ENCODE measurements around the gene MACIR. TPM values are rescaled to one million over a fixed set of nuclear protein-coding genes. Genes with fewer than 3 reads are reported as not detected.

MACIR gene
- total and polyA plus RNA-seq, 10 of the 15 experiments (the other 5 are each of a cell fraction or from before 2014, with no cell fraction given) = 2.1 to 16.1 (median 10.8) TPM

DNA sequence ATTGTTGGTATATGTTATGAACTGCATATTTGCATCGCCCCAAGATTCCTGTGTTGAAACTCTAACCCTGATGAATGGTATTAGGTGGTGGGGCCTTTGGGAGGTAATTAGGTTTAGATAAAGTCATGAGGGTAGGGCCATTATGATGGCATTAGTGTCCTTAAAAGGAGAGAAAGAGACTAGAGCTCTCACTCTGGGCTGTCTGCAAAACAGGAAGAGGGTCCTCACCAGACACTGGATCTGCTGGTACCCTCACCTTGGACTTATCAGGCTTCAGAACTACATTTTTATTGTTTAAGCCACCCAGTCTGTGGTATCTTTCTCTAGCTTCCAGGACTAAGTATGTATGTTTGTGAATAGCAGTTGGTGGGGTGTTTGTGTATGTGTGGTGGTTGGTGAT lies 68.9 kb downstream of the MACIR start:
- BruUV-seq (replicated peaks) = no TSS peak
- no peaks in the 10 kb centered on the region for H3K36me3 ChIP-seq (ENCODE audit: control insufficient read depth in 2 of 2, insufficient read depth in 2 of 2, low read length in 1 of 2)
- no peak overlapping the region for H3K4me2 ChIP-seq (ENCODE audit: control insufficient read depth, insufficient read depth)
- no peak for DNase-seq (ENCODE audit: low read depth, low spot score)
- H3K79me2 ChIP-seq (ENCODE audit: control insufficient read depth, insufficient read depth, low read length) = no peaks in the 10 kb centered on the region
- H3K4me3 ChIP-seq = no peak overlapping the region
- no peak overlapping the region for H3K9ac ChIP-seq (ENCODE audit: control insufficient read depth, insufficient read depth, low read length)
- no peaks in the 10 kb centered on the region for H4K20me1 ChIP-seq (ENCODE audit: control insufficient read depth, insufficient read depth)
- H3K27me3 ChIP-seq (replicated peaks in 1 of 2; ENCODE audit: control insufficient read depth in 2 of 2, insufficient read depth in 2 of 2, low read length in 1 of 2) = no peaks in the 10 kb centered on the region; a peak in 1 of 4 replicates
- RAD21 ChIA-PET (ENCODE audit: unreplicated experiment) = no interaction called here
- H2AFZ ChIP-seq (ENCODE audit: control insufficient read depth, low read depth, low read length) = no peak overlapping the region
- SMC1A ChIA-PET (ENCODE audit: uncharacterized antibody, unreplicated experiment) = no interaction called here
- in situ Hi-C loops (cut with MboI) = no loop called here
- CTCF ChIA-PET = no interaction called here
- no peak overlapping the region for H3K27ac ChIP-seq (ENCODE audit: control insufficient read depth, insufficient read depth)
- FAIRE-seq = no peak
- intact Hi-C loops (cut with micrococcal nuclease; ENCODE audit: unreplicated experiment) = no loop called here
- H3K4me1 ChIP-seq (ENCODE audit: control insufficient read depth, insufficient read depth, low read length) = no peaks in the 10 kb centered on the region
- no peak for ATAC-seq
- WGBS (ENCODE audit: insufficient coverage, insufficient replicate concordance, low lambda C conversion rate, missing lambda C conversion rate) = 33% methylated on average over 1 of the region's 1 CpG
- POLR2A ChIA-PET = no interaction called here
- H3K9me3 ChIP-seq (replicated peaks; ENCODE audit: control insufficient read depth, insufficient read depth, low read length) = no peaks in the 10 kb centered on the region
- TF ChIP-seq, protein P1, sequence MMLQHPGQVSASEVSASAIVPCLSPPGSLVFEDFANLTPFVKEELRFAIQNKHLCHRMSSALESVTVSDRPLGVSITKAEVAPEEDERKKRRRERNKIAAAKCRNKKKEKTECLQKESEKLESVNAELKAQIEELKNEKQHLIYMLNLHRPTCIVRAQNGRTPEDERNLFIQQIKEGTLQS (IDR thresholded peaks at IDR 0.05; ENCODE audit: borderline replicate concordance, extremely low read depth, low read depth, low read length) = no peak
- TF ChIP-seq GATAD2B (conservative IDR thresholded peaks at IDR 0.05; ENCODE audit: low read depth) (no peak), NR2F1 (conservative IDR thresholded peaks at IDR 0.05) (no peak), PAX5 (IDR thresholded peaks at IDR 0.05; ENCODE audit: borderline replicate concordance, low read depth, low read length) (no peak), ETV6 (conservative IDR thresholded peaks at IDR 0.05 in 1 of 2, IDR thresholded peaks at IDR 0.05 in 1 of 2; ENCODE audit: borderline replicate concordance in 1 of 2, low read depth in 1 of 2) (no peak), SUPT20H (IDR thresholded peaks at IDR 0.05; ENCODE audit: borderline replicate concordance, control insufficient read depth, low read depth, low read length) (no peak), BHLHE40 (IDR thresholded peaks at IDR 0.05; ENCODE audit: borderline replicate concordance in 1 of 2, low read depth in 2 of 2, low read length in 1 of 2) (no peak)
- TF ChIP-seq, protein P2, sequence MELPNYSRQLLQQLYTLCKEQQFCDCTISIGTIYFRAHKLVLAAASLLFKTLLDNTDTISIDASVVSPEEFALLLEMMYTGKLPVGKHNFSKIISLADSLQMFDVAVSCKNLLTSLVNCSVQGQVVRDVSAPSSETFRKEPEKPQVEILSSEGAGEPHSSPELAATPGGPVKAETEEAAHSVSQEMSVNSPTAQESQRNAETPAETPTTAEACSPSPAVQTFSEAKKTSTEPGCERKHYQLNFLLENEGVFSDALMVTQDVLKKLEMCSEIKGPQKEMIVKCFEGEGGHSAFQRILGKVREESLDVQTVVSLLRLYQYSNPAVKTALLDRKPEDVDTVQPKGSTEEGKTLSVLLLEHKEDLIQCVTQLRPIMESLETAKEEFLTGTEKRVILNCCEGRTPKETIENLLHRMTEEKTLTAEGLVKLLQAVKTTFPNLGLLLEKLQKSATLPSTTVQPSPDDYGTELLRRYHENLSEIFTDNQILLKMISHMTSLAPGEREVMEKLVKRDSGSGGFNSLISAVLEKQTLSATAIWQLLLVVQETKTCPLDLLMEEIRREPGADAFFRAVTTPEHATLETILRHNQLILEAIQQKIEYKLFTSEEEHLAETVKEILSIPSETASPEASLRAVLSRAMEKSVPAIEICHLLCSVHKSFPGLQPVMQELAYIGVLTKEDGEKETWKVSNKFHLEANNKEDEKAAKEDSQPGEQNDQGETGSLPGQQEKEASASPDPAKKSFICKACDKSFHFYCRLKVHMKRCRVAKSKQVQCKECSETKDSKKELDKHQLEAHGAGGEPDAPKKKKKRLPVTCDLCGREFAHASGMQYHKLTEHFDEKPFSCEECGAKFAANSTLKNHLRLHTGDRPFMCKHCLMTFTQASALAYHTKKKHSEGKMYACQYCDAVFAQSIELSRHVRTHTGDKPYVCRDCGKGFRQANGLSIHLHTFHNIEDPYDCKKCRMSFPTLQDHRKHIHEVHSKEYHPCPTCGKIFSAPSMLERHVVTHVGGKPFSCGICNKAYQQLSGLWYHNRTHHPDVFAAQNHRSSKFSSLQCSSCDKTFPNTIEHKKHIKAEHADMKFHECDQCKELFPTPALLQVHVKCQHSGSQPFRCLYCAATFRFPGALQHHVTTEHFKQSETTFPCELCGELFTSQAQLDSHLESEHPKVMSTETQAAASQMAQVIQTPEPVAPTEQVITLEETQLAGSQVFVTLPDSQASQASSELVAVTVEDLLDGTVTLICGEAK (IDR thresholded peaks at IDR 0.05; ENCODE audit: borderline replicate concordance) = no peak
- TF ChIP-seq, protein P3, sequence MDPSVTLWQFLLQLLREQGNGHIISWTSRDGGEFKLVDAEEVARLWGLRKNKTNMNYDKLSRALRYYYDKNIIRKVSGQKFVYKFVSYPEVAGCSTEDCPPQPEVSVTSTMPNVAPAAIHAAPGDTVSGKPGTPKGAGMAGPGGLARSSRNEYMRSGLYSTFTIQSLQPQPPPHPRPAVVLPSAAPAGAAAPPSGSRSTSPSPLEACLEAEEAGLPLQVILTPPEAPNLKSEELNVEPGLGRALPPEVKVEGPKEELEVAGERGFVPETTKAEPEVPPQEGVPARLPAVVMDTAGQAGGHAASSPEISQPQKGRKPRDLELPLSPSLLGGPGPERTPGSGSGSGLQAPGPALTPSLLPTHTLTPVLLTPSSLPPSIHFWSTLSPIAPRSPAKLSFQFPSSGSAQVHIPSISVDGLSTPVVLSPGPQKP (IDR thresholded peaks at IDR 0.05; ENCODE audit: low read depth, low read length) = no peak
- TF ChIP-seq, protein P4, sequence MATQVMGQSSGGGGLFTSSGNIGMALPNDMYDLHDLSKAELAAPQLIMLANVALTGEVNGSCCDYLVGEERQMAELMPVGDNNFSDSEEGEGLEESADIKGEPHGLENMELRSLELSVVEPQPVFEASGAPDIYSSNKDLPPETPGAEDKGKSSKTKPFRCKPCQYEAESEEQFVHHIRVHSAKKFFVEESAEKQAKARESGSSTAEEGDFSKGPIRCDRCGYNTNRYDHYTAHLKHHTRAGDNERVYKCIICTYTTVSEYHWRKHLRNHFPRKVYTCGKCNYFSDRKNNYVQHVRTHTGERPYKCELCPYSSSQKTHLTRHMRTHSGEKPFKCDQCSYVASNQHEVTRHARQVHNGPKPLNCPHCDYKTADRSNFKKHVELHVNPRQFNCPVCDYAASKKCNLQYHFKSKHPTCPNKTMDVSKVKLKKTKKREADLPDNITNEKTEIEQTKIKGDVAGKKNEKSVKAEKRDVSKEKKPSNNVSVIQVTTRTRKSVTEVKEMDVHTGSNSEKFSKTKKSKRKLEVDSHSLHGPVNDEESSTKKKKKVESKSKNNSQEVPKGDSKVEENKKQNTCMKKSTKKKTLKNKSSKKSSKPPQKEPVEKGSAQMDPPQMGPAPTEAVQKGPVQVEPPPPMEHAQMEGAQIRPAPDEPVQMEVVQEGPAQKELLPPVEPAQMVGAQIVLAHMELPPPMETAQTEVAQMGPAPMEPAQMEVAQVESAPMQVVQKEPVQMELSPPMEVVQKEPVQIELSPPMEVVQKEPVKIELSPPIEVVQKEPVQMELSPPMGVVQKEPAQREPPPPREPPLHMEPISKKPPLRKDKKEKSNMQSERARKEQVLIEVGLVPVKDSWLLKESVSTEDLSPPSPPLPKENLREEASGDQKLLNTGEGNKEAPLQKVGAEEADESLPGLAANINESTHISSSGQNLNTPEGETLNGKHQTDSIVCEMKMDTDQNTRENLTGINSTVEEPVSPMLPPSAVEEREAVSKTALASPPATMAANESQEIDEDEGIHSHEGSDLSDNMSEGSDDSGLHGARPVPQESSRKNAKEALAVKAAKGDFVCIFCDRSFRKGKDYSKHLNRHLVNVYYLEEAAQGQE (IDR thresholded peaks at IDR 0.05; ENCODE audit: low read depth, low read length) = no peak
